ENCODE results near the gene OSM. TPM values are rescaled to one million over a fixed set of nuclear protein-coding genes. Genes with fewer than 3 reads are reported as not detected.

OSM gene
- polyA plus RNA-seq, 1 donor (not counting 4 experiments of a cell fraction or from before 2014, with no cell fraction given): not detected

GRCh38 chr22:30241576-30242371, 24.9 kb downstream of the OSM start:
- DNase-seq (ENCODE audit: low read depth, low spot score): no peak
- TF ChIP-seq EZH2 (IDR thresholded peaks at IDR 0.05; ENCODE audit: low read length): no peak
- TF ChIP-seq, protein P1, sequence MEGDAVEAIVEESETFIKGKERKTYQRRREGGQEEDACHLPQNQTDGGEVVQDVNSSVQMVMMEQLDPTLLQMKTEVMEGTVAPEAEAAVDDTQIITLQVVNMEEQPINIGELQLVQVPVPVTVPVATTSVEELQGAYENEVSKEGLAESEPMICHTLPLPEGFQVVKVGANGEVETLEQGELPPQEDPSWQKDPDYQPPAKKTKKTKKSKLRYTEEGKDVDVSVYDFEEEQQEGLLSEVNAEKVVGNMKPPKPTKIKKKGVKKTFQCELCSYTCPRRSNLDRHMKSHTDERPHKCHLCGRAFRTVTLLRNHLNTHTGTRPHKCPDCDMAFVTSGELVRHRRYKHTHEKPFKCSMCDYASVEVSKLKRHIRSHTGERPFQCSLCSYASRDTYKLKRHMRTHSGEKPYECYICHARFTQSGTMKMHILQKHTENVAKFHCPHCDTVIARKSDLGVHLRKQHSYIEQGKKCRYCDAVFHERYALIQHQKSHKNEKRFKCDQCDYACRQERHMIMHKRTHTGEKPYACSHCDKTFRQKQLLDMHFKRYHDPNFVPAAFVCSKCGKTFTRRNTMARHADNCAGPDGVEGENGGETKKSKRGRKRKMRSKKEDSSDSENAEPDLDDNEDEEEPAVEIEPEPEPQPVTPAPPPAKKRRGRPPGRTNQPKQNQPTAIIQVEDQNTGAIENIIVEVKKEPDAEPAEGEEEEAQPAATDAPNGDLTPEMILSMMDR (optimal IDR thresholded peaks at IDR 0.05 in 1 of 3, IDR thresholded peaks at IDR 0.05 in 1 of 3, conservative IDR thresholded peaks at IDR 0.05 in 1 of 3; ENCODE audit: extremely low read depth in 1 of 3, insufficient read depth in 2 of 3, low read length in 3 of 3): no peak
- Histone ChIP-seq H3K27ac (ENCODE audit: control insufficient read depth, insufficient read depth, low read length) (no peak overlapping the region), H3K9me1 (ENCODE audit: control insufficient read depth, extremely low read depth, insufficient read depth, low read length) (no peaks in the 10 kb centered on the region), H3K9me3 (ENCODE audit: control insufficient read depth, low read depth, low read length) (no peaks in the 10 kb centered on the region), H4K20me1 (ENCODE audit: control insufficient read depth, extremely low read depth, insufficient read depth, low read length) (no peaks in the 10 kb centered on the region), H3K4me3 (ENCODE audit: control insufficient read depth in 2 of 3, extremely low read depth in 1 of 3, insufficient read depth in 2 of 3, low read depth in 1 of 3, low read length in 3 of 3) (no peak overlapping the region), H3K79me2 (ENCODE audit: control insufficient read depth, insufficient read depth, low read length) (no peaks in the 10 kb centered on the region), H3K9ac (ENCODE audit: control insufficient read depth, extremely low read depth, insufficient read depth, low read length) (no peak overlapping the region), H3K4me2 (ENCODE audit: control insufficient read depth, extremely low read depth, insufficient read depth, low read depth, low read length) (no peak overlapping the region), H3K4me1 (ENCODE audit: control insufficient read depth, extremely low read depth, insufficient read depth, low read length) (peaks cover 7% of the 10 kb centered on the region), H2AFZ (ENCODE audit: control insufficient read depth, low read length) (no peak overlapping the region), H3K36me3 (ENCODE audit: control insufficient read depth in 2 of 2, extremely low read depth in 1 of 2, insufficient read depth in 2 of 2, low read length in 2 of 2) (peaks cover 0 to 2% of the 10 kb centered on the region in 2 experiments), H3K27me3 (ENCODE audit: control insufficient read depth, extremely low read depth, insufficient read depth, low read length) (no peaks in the 10 kb centered on the region)
- dilution Hi-C loops (cut with MboI; ENCODE audit: extremely low pct_ligation_motif_present, low sequenced_read_pairs): no loop called here
- FAIRE-seq: no peak

DNA sequence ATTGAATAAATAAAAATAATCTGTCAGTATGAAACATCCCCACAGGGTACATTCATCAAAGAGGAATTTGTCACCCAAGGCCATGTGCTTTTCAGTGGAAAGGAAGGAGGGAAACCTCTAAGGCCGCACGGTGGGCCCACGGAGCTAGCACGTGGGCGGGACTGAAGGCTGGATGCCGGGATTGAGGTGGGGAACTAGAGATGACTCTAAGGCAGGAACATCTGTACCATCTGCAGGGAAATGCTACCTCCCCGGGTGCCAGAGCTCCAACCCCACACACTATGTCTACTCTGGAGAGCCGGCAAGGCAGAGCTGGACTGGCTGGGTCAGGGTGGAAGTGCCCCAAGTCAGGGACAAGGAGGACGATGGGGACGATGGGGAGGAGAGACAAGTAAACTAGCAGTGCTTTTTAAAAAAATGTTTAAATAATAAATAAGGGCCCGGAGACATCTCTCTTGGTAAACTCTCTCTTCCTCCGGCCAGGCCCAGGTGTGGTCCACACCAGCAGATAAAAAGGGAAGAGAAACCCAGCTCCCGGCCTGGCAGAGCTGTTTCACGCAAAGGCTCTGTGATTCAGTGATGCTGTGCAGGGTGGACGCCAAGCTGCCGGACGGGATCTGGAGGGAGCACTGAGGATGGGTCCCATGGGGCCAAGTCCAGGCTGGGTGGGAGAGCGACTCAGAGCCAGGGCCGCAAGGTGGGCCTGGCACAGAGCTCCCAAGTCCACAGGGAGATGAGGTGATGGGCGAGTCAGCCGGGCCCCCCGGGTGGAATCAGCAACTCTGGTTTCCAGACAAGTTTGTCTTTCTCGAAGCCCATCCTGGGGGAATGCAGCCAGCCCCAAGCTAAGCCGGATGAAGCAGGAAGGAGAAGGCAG, 25.9 kb downstream of the OSM start:
- Histone ChIP-seq H3K27ac (ENCODE audit: control insufficient read depth, insufficient read depth, low read length) (no peak overlapping the region), H3K9ac (ENCODE audit: control insufficient read depth, extremely low read depth, insufficient read depth, low read length) (no peak overlapping the region), H4K20me1 (ENCODE audit: control insufficient read depth, extremely low read depth, insufficient read depth, low read length) (no peaks in the 10 kb centered on the region), H3K4me1 (ENCODE audit: control insufficient read depth, extremely low read depth, insufficient read depth, low read length) (peaks cover 5% of the 10 kb centered on the region), H3K9me1 (ENCODE audit: control insufficient read depth, extremely low read depth, insufficient read depth, low read length) (no peaks in the 10 kb centered on the region), H3K4me2 (ENCODE audit: control insufficient read depth, extremely low read depth, insufficient read depth, low read depth, low read length) (no peak overlapping the region), H3K27me3 (ENCODE audit: control insufficient read depth, extremely low read depth, insufficient read depth, low read length) (no peaks in the 10 kb centered on the region), H3K9me3 (ENCODE audit: control insufficient read depth, low read depth, low read length) (no peaks in the 10 kb centered on the region), H3K4me3 (ENCODE audit: control insufficient read depth in 2 of 3, extremely low read depth in 1 of 3, insufficient read depth in 2 of 3, low read depth in 1 of 3, low read length in 3 of 3) (no peak overlapping the region), H2AFZ (ENCODE audit: control insufficient read depth, low read length) (no peak overlapping the region), H3K36me3 (ENCODE audit: control insufficient read depth in 2 of 2, extremely low read depth in 1 of 2, insufficient read depth in 2 of 2, low read length in 2 of 2) (peaks cover 0 to 2% of the 10 kb centered on the region in 2 experiments), H3K79me2 (ENCODE audit: control insufficient read depth, insufficient read depth, low read length) (no peaks in the 10 kb centered on the region)
- dilution Hi-C loops (cut with MboI; ENCODE audit: extremely low pct_ligation_motif_present, low sequenced_read_pairs): no loop called here
- FAIRE-seq (no peak), DNase-seq (ENCODE audit: low read depth, low spot score) (no peak)
- TF ChIP-seq, protein P1 (optimal IDR thresholded peaks at IDR 0.05 in 1 of 3, IDR thresholded peaks at IDR 0.05 in 1 of 3, conservative IDR thresholded peaks at IDR 0.05 in 1 of 3; ENCODE audit: extremely low read depth in 1 of 3, insufficient read depth in 2 of 3, low read length in 3 of 3): no peak
- no peak for TF ChIP-seq EZH2 (IDR thresholded peaks at IDR 0.05; ENCODE audit: low read length)
